ENCODE data around the gene CA6. TPM values are rescaled to one million over a fixed set of nuclear protein-coding genes. Genes with fewer than 3 reads are reported as not detected.

The CA6 gene
- total RNA-seq, 2 donors from 2014 or later = not detected

GRCh38 chr1:8976338-8976737 is 30.7 kb downstream of the CA6 start:
- H3K27me3 Mint-ChIP-seq (ENCODE audit: insufficient read depth) = no peaks in the 10 kb centered on the region
- no peaks in the 10 kb centered on the region for H3K36me3 Mint-ChIP-seq (ENCODE audit: low read depth)
- Histone ChIP-seq H3K27me3 (ENCODE audit: control insufficient read depth, insufficient read depth, low read length, poor library complexity, severe bottlenecking) (peaks cover 4% of the 10 kb centered on the region), H3K4me1 (ENCODE audit: control insufficient read depth, insufficient read depth, low read length) (no peaks in the 10 kb centered on the region), H3K4me3 (ENCODE audit: low read length) (no peak overlapping the region), H3K36me3 (ENCODE audit: control insufficient read depth, insufficient read depth, low read length) (no peaks in the 10 kb centered on the region), H3K27ac (ENCODE audit: low read depth, low read length) (no peak overlapping the region), H3K9ac (ENCODE audit: extremely low read depth, low read length, poor library complexity, severe bottlenecking) (no peak overlapping the region), H3K9me3 (ENCODE audit: control insufficient read depth, low read length) (no peaks in the 10 kb centered on the region)
- no peak for DNase-seq
- peaks cover 3% of the 10 kb centered on the region for H3K9me3 Mint-ChIP-seq
- no peak overlapping the region for H3K4me3 Mint-ChIP-seq
- no peak overlapping the region for H3K27ac Mint-ChIP-seq
- 85 to 92% methylated on average over 4 to 5 of the region's 5 CpGs for WGBS, 2 experiments (ENCODE audit: insufficient coverage in 1 of 2, insufficient read length in 1 of 2)
- no peak for TF ChIP-seq CTCF (conservative IDR thresholded peaks at IDR 0.05)
- no peaks in the 10 kb centered on the region for H3K4me1 Mint-ChIP-seq

GRCh38 chr1:8976896-8977450 is 31.3 kb downstream of the CA6 start:
- Histone ChIP-seq H3K4me1 (ENCODE audit: control insufficient read depth, insufficient read depth, low read length) (no peaks in the 10 kb centered on the region), H3K4me3 (ENCODE audit: low read length) (no peak overlapping the region), H3K27ac (ENCODE audit: low read depth, low read length) (no peak overlapping the region), H3K27me3 (ENCODE audit: control insufficient read depth, insufficient read depth, low read length, poor library complexity, severe bottlenecking) (peaks cover 4% of the 10 kb centered on the region), H3K9ac (ENCODE audit: extremely low read depth, low read length, poor library complexity, severe bottlenecking) (no peak overlapping the region), H3K36me3 (ENCODE audit: control insufficient read depth, insufficient read depth, low read length) (no peaks in the 10 kb centered on the region), H3K9me3 (ENCODE audit: control insufficient read depth, low read length) (no peaks in the 10 kb centered on the region)
- H3K9me3 Mint-ChIP-seq = peaks cover 3% of the 10 kb centered on the region
- H3K4me3 Mint-ChIP-seq = no peak overlapping the region
- no peak for DNase-seq
- no peak overlapping the region for H3K27ac Mint-ChIP-seq
- H3K4me1 Mint-ChIP-seq = no peaks in the 10 kb centered on the region
- no peaks in the 10 kb centered on the region for H3K36me3 Mint-ChIP-seq (ENCODE audit: low read depth)
- TF ChIP-seq CTCF (conservative IDR thresholded peaks at IDR 0.05) = no peak
- H3K27me3 Mint-ChIP-seq (ENCODE audit: insufficient read depth) = no peaks in the 10 kb centered on the region
- 92 to 93% methylated on average over 14 to 20 of the region's 20 CpGs for WGBS, 2 experiments (ENCODE audit: insufficient coverage in 1 of 2, insufficient read length in 1 of 2)

GRCh38 chr1:8980656-8981055 is 35.0 kb downstream of the CA6 start:
- Mint-ChIP-seq H3K9me3 (peaks cover 3% of the 10 kb centered on the region), H3K27ac (no peak overlapping the region), H3K4me1 (no peaks in the 10 kb centered on the region), H3K27me3 (ENCODE audit: insufficient read depth) (no peaks in the 10 kb centered on the region), H3K36me3 (ENCODE audit: low read depth) (no peaks in the 10 kb centered on the region), H3K4me3 (no peak overlapping the region)
- Histone ChIP-seq H3K9me3 (ENCODE audit: control insufficient read depth, low read length) (no peaks in the 10 kb centered on the region), H3K36me3 (ENCODE audit: control insufficient read depth, insufficient read depth, low read length) (no peaks in the 10 kb centered on the region), H3K27ac (ENCODE audit: low read depth, low read length) (no peak overlapping the region), H3K9ac (ENCODE audit: extremely low read depth, low read length, poor library complexity, severe bottlenecking) (no peak overlapping the region), H3K4me1 (ENCODE audit: control insufficient read depth, insufficient read depth, low read length) (no peaks in the 10 kb centered on the region), H3K4me3 (ENCODE audit: low read length) (no peak overlapping the region), H3K27me3 (ENCODE audit: control insufficient read depth, insufficient read depth, low read length, poor library complexity, severe bottlenecking) (peaks cover 4% of the 10 kb centered on the region)
- TF ChIP-seq CTCF (conservative IDR thresholded peaks at IDR 0.05) = no peak
- DNase-seq = no peak
- 90 to 93% methylated on average over 2 to 3 of the region's 3 CpGs for WGBS, 2 experiments (ENCODE audit: insufficient coverage in 1 of 2, insufficient read length in 1 of 2)

Measured in endodermal cell (in vitro differentiated cells).